Activated CD8-positive, alpha-beta memory T cell treated with anti-CD3 and anti-CD28 coated beads, Interleukin-2, amount 50 U/mL, for 4 hours (primary cell): ENCODE measurements around the gene PRKAG2.
A peak's percentile ranks its signal among the peaks of the same experiment; 100 is the strongest.
"Not testable (repeated sequence)": the region's sequence is repeated elsewhere in the genome, so short reads cannot be mapped to it uniquely, and the experiment has no call there.

Experiments used
- DNase-seq: peaks from one replicate; pipeline ENCODE4 v3.0.0-alpha.2; 2020

PRKAG2 gene

GRCh38 chr7:151883857-151884256 is 6.9 kb upstream of the PRKAG2 start:
- no peak for DNase-seq

- DNase-seq = no peak
These were observed 5.8 kb upstream of the PRKAG2 start for GRCh38 chr7:151882734-151883133.

GRCh38 chr7:151880688-151881087 is 3.8 kb upstream of the PRKAG2 start:
- DNase-seq = no peak

- DNase-seq = peak; percentile 26
These were observed 1.3 kb upstream of the PRKAG2 start for GRCh38 chr7:151877911-151878835.

GRCh38 chr7:151875942-151876898 is 695 bp downstream of the PRKAG2 start:
- peak; percentile 73 for DNase-seq

- not testable (repeated sequence) for DNase-seq
These were observed 2.4 kb downstream of the PRKAG2 start for GRCh38 chr7:151874479-151874878.

- DNase-seq = no peak
These were observed 3.4 kb downstream of the PRKAG2 start for GRCh38 chr7:151873402-151873965.

GRCh38 chr7:151872531-151873401 is 4.1 kb downstream of the PRKAG2 start:
- no peak for DNase-seq

- DNase-seq = no peak
These were observed 5.0 kb downstream of the PRKAG2 start for GRCh38 chr7:151871904-151872303.

- no peak for DNase-seq
These were observed 5.7 kb downstream of the PRKAG2 start for GRCh38 chr7:151871189-151871735.

- no peak for DNase-seq
These were observed 6.7 kb downstream of the PRKAG2 start for GRCh38 chr7:151869968-151870918.

- DNase-seq = no peak
These were observed 7.5 kb downstream of the PRKAG2 start for GRCh38 chr7:151869455-151869854.

- DNase-seq = no peak
These were observed 7.8 kb downstream of the PRKAG2 start for GRCh38 chr7:151869109-151869428.

GRCh38 chr7:151868396-151869108 is 8.4 kb downstream of the PRKAG2 start:
- no peak for DNase-seq

- DNase-seq = no peak
These were observed 9.0 kb downstream of the PRKAG2 start for GRCh38 chr7:151867912-151868311.

- no peak for DNase-seq
These were observed 9.9 kb downstream of the PRKAG2 start for GRCh38 chr7:151866761-151867655.

GRCh38 chr7:151866028-151866427 is 10.9 kb downstream of the PRKAG2 start:
- no peak for DNase-seq

- DNase-seq = no peak
These were observed 11.7 kb downstream of the PRKAG2 start for GRCh38 chr7:151865070-151865670.

- no peak for DNase-seq
These were observed 12.4 kb downstream of the PRKAG2 start for GRCh38 chr7:151864561-151864960.
